ENCODE results near the gene UBE3B.

UBE3B gene

DNA sequence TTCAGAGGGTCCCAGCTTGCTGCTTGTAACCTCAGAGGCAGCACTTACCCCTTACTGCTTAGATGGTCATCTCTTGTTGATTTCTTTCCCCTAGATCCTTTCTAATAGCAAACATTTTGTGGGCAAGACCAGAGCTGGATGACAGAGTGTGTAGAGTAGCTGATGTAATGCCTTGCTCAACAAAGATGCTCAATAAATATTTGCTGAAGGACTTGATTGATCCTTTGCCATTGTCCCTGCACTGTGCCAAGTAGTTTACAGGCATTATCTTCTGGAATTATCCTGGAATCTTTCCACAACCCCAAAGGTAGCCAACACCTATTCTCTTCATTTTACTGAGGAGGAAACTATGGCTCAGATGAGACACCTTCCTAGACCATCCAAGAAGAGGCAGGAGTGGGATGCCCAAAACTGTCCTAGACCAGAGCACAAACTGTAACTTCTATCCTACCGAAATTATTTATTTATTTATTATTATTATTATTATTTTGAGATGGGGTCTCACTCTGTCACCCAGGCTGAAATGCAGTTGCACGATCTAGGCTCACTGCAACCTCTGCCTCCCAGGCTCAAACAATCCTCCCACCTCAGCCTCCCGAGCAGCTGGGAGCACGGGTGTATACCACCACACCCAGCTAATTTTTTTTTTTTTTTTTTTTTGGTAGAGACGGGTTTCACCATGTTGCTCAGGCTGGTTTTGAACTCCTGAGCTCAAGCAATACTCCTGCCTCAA is 94.5 kb downstream of the UBE3B start:
- no peak for DNase-seq (ENCODE audit: low read depth in 2 of 2)

DNA sequence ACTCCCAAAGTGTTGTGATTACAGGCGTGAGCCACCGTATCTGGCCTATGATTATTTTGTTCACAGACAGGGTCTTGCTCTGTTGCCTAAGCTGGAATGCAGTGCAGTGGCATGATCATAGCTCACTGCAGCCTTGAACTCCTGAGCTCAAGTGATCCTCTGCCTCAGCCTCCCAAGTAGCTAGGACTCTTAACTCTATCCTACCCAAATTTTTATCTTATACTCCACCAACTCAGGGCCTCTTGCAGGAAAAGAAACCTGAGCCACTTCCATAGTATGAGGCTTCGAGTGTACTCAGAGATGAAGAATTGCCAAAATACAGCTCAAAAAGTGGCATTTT is 95.0 kb downstream of the UBE3B start:
- DNase-seq (ENCODE audit: low read depth in 2 of 2): no peak

- peak; percentile 94 to 96 for DNase-seq (ENCODE audit: low read depth in 2 of 2)
Observed at GRCh38 chr12:109573029-109573913, 95.8 kb downstream of the UBE3B start, which contains the start of the genes MMAB and MVK. Gene MMAB, minus strand, starts transcription at chr12:109573504. Its CDS starts 24 bp downstream, at chr12:109573480. Gene MVK, plus strand, starts transcription at chr12:109573794. Its CDS starts 1,029 bp downstream, at chr12:109574823.

GRCh38 chr12:109573914-109574244 is 96.4 kb downstream of the UBE3B start:
- DNase-seq (ENCODE audit: low read depth in 2 of 2): no peak

DNA sequence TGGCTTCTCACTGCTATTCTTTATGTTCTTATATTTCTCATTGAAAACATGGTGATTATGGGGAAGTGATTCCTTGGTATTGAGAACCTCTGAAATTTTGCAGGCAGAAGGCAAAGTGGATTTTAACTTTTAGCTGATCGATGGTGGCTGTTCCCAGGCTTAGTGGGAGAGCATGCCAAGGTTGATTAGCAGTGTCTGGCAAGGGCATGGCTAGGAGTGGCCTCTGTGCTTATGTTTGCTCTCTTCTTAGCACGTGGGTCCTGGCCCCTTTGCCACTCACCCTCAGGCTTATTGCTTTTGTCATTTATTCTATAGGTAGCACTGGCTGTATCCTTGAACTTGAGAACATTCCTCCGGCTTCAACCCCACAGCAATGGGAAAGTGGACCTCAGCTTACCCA is 98.2 kb downstream of the UBE3B start:
- no peak for DNase-seq (ENCODE audit: low read depth in 2 of 2)

- no peak for DNase-seq (ENCODE audit: low read depth in 2 of 2)
Observed at GRCh38 chr12:109577311-109577710, 99.9 kb downstream of the UBE3B start.

DNA sequence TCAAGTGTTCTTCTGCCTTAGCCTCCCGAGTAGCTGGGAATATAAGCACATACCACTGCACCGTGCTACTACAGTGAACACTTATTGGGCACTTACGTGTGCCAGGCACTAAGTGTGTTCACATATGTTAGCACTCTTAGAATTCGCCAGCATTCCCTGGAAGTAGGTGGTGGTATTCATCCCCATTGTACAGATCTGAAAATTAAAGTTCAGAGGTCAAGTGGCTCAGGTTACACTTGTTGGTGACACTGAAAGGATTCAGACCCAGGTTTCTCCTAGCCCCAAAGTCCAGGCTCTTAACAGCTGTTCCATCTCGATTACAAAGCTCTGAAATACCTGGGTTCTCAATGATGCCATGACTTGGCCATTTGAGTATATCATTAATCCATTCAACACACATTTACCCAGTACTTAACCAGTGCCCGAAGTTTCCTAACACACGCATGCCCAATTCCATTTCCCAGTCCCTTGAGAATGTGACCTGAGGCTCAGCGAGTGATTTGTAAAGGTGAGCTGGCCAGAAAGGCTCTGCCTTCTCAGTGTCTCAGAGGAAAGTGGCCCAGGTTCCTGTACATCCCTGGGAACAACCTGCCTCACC is 101.0 kb downstream of the UBE3B start:
- no peak for DNase-seq (ENCODE audit: low read depth in 2 of 2)

DNA sequence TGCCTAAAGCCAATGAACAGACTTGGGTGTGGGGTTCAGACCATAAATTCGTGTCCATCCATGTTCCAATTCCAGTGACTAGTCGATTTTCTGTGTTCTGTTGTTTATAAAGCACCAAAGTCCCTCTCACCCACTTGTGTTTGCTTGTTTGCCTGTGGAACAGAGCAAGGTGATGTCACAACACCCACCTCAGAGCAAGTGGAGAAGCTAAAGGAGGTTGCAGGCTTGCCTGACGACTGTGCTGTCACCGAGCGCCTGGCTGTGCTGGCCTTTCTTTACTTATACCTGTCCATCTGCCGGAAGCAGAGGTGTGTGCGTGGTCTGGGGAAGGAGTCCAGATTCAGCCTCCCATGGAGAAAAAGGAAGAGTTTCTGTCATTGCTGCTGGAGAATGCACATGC is 102.2 kb downstream of the UBE3B start:
- no peak for DNase-seq (ENCODE audit: low read depth in 2 of 2)

GRCh38 chr12:109580272-109580671 is 102.8 kb downstream of the UBE3B start:
- DNase-seq (ENCODE audit: low read depth in 2 of 2): no peak

GRCh38 chr12:109580684-109581333 is 103.4 kb downstream of the UBE3B start:
- DNase-seq (ENCODE audit: low read depth in 2 of 2): no peak

DNA sequence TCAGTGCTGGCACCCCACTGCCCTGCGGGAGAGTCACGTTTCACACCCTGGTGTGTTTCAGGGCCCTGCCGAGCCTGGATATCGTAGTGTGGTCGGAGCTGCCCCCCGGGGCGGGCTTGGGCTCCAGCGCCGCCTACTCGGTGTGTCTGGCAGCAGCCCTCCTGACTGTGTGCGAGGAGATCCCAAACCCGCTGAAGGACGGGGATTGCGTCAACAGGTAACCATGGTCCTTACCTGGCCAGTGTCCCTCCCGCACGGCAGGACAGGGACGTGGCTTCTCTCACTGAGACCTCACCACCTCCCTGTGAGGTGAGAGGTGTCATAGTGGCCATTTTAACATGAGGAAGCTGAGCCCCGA is 103.9 kb downstream of the UBE3B start:
- no peak for DNase-seq (ENCODE audit: low read depth in 2 of 2)

- DNase-seq (ENCODE audit: low read depth in 2 of 2): no peak
Observed at GRCh38 chr12:109581856-109582255, 104.4 kb downstream of the UBE3B start.

- no peak for DNase-seq (ENCODE audit: low read depth in 2 of 2)
Observed at GRCh38 chr12:109582636-109583035, 105.2 kb downstream of the UBE3B start.

GRCh38 chr12:109583733-109584132 is 106.3 kb downstream of the UBE3B start:
- no peak for DNase-seq (ENCODE audit: low read depth in 2 of 2)

Data from activated CD4-positive, alpha-beta T cell treated with anti-CD3 and anti-CD28 coated beads for 24 hours (primary cell).